HG02610 (cell line): ENCODE data around the gene GNA12.
"Not testable (repeated sequence)": the region's sequence is repeated elsewhere in the genome, so short reads cannot be mapped to it uniquely, and the experiment has no call there.

Experiments used
- ATAC-seq: cut with Tn5 transposase; IDR thresholded peaks from one replicate; pipeline ENCODE4 v1.9.1; 2021; ENCODE audit warnings: mild to moderate bottlenecking, moderate library complexity; ENCODE audit not compliant: unreplicated experiment

Gene GNA12

GRCh38 chr7:2680792-2681490 is 163.2 kb downstream of the GNA12 start:
- ATAC-seq, result no peak

GRCh38 chr7:2680256-2680655 is 163.9 kb downstream of the GNA12 start:
- ATAC-seq, result no peak

- not testable (repeated sequence) for ATAC-seq
Measured at GRCh38 chr7:2679135-2680127, 164.7 kb downstream of the GNA12 start.

- ATAC-seq, result not testable (repeated sequence)
Measured at GRCh38 chr7:2678454-2678853, 165.7 kb downstream of the GNA12 start.
